A549 (cell line): Measurements from ENCODE around the gene ACTR5. TPM values are rescaled to one million over a fixed set of nuclear protein-coding genes. Genes with fewer than 3 reads are reported as not detected.
A peak's percentile ranks its signal among the peaks of the same experiment; 100 is the strongest.

Experiments used
- ATAC-seq, 2 experiments: fragments of 200-7000 bp in 1 of 2; fragments of >200 bp in 1 of 2; cut with Nextera tagmentation in 1 of 2; cut with Tn5 transposase in 1 of 2; 3 replicates each; pipeline versions ENCODE4 v1.8.0 to v1.9.1; 2018 to 2020; ENCODE audit warnings: mild to moderate bottlenecking in 1 of 2, moderate library complexity in 1 of 2
- CTCF ChIA-PET: fragments of 300-600 bp; sonication (Branson Sonifier 250); formaldehyde crosslinking; extraction: SDS; loops from one replicate; lab custom pipeline; 2021; ENCODE audit warnings: antibody characterized with exemption, inconsistent platforms; lab: Yijun Ruan, JAX
- POLR2A ChIA-PET: fragments of 350-600 bp; formaldehyde crosslinking; extraction: SDS; loops from one replicate; lab custom pipeline; 2021; ENCODE audit warnings: antibody characterized with exemption, inconsistent platforms; lab: Yijun Ruan, JAX
- DNase-seq, 2 experiments: peaks; one replicate each; pipeline versions ENCODE4 v3.0.0 to v3.0.0-alpha.2; 2011 to 2016; ENCODE audit warnings: low read depth in 1 of 2, low spot score in 1 of 2
- FAIRE-seq: peaks from 2 replicates; lab custom pipeline; 2011; peaks lifted over from hg19 to GRCh38; lab: Jason Lieb, UNC
- H3K27ac ChIP-seq, 2 experiments: fragments of >200 bp; sonication (Bioruptor Twin); formaldehyde crosslinking; 3 replicates each; pipeline ENCODE4 v1.5.1; 2016 to 2017
- H3K4me1 ChIP-seq: fragments of >200 bp; sonication (Bioruptor Twin); formaldehyde crosslinking; 3 replicates; pipeline ENCODE4 v1.6.1; 2016
- H3K4me2 ChIP-seq: fragments of >200 bp; sonication (Bioruptor Twin); formaldehyde crosslinking; 3 replicates; pipeline ENCODE4 v1.6.1; 2016
- H3K4me3 ChIP-seq: fragments of >200 bp; sonication (Bioruptor Twin); formaldehyde crosslinking; 3 replicates; pipeline ENCODE4 v1.5.1; 2016
- H3K9me3 ChIP-seq: fragments of >200 bp; sonication (Bioruptor Twin); formaldehyde crosslinking; 3 replicates; pipeline ENCODE4 v1.6.1; 2016
- CEBPB ChIP-seq, 2 experiments: fragments of >200 bp in 1 of 2; sonication (Bioruptor Twin) in 1 of 2; formaldehyde crosslinking in 1 of 2; IDR thresholded peaks; 2 replicates each; pipeline ENCODE4 v1.6.1; 2012 to 2016
- CHD4 ChIP-seq: fragments of 200-600 bp; sonication (generic); IDR thresholded peaks from 2 replicates; pipeline ENCODE4 v1.6.1; 2016; ENCODE audit warnings: antibody characterized with exemption, mild to moderate bottlenecking, borderline replicate concordance
- ESRRA ChIP-seq: fragments of 150-350 bp; IDR thresholded peaks from 2 replicates; pipeline ENCODE4 v1.6.1; 2014; ENCODE audit warnings: mild to moderate bottlenecking, low read length, borderline replicate concordance
- HOXB13 ChIP-seq: fragments of 250-450 bp; sonication (Bioruptor Pico); IDR thresholded peaks from 2 replicates; pipeline ENCODE4 v1.5.0; 2020; ENCODE audit warnings: low read depth, mild to moderate bottlenecking, moderate library complexity
- KDM5A ChIP-seq: fragments of 200-600 bp; sonication (generic); IDR thresholded peaks from 2 replicates; pipeline ENCODE4 v1.6.1; 2016; ENCODE audit warnings: antibody characterized with exemption, mild to moderate bottlenecking
- MAX ChIP-seq: IDR thresholded peaks from 2 replicates; pipeline ENCODE4 v1.6.1; 2012
- MAZ ChIP-seq: fragments of 150-350 bp; IDR thresholded peaks from 2 replicates; pipeline ENCODE4 v1.6.1; 2014; ENCODE audit warnings: antibody characterized with exemption, low read depth, low read length, borderline replicate concordance
- REST ChIP-seq: fragments of 200-600 bp; sonication (generic); IDR thresholded peaks from 2 replicates; pipeline ENCODE4 v1.6.1; 2016; ENCODE audit warnings: antibody characterized with exemption, mild to moderate bottlenecking, moderate library complexity
- ZC3H11A ChIP-seq: fragments of 450-650 bp; IDR thresholded peaks from 2 replicates; pipeline ENCODE4 v1.6.1; 2014; ENCODE audit warnings: antibody characterized with exemption, mild to moderate bottlenecking
- WGBS: methylation state at CpG from one replicate; pipeline ENCODE4 v1.1.6; 2017; ENCODE audit errors: missing lambda C conversion rate; 5-methylcytosine and 5-hydroxymethylcytosine counted together
- polyA plus RNA-seq, 4 experiments: library from polyadenylated mRNA; depleted of rRNA in 3 of 4; stranded (reverse); fragments of >200 nt; fragmentation: RNase III in 1 of 4; extraction: RNeasy Plus Mini Kit Qiagen cat#74134 plus additional on column Dnase treatment in 1 of 4; gene quantifications; 2 replicates in 3 of 4; 3 replicates in 1 of 4; pipeline ENCODE4 v1.2.3, GENCODE V29; 2011 to 2017
- small RNA-seq, 6 experiments: library from RNA; depleted of rRNA; stranded (forward); fragments of <200 nt; gene quantifications; one replicate each; pipeline ENCODE3, GENCODE V24; 2012

Gene ACTR5
- polyA plus RNA-seq, 2 of the 4 experiments (the other 2 are of a cell fraction) = 9.3 to 11.9 TPM

GRCh38 chr20:38815446-38815845 lies 67.2 kb downstream of the ACTR5 start:
- FAIRE-seq (no peak), ATAC-seq (no peak), DNase-seq (no peak)
- POLR2A ChIA-PET = no interaction called here
- CTCF ChIA-PET = interaction anchor here (1.4 kb wide), 3 partner anchors 11 to 83 kb away, joined by 5 read pairs; no protein-coding TSS in a partner anchor
- peaks cover 6% of the 10 kb centered on the region; the same call in 2 of the 3 replicates for H3K4me1 ChIP-seq
- H3K27ac ChIP-seq = no peak overlapping the region
- no peak for TF ChIP-seq KDM5A
- TF ChIP-seq CEBPB (IDR thresholded peaks at IDR 0.05) = 0 out of 4 replicates have a peak, but pooled peaks of 1 of the 2 experiments have one; percentile 13
- no peak for TF ChIP-seq CHD4
- TF ChIP-seq, all 56 proteins: peak for 1
- H3K4me2 ChIP-seq = no peak overlapping the region
- H3K4me3 ChIP-seq = no peak overlapping the region
- no peaks in the 10 kb centered on the region for H3K9me3 ChIP-seq

GRCh38 chr20:38818113-38819065 lies 70.1 kb downstream of the ACTR5 start:
- no peak for FAIRE-seq
- no peak for DNase-seq
- no peak for ATAC-seq
- TF ChIP-seq ZC3H11A = no peak
- no peak for TF ChIP-seq HOXB13
- TF ChIP-seq ESRRA = no peak
- TF ChIP-seq REST = no peak
- no peak for TF ChIP-seq MAZ
- TF ChIP-seq MAX = no peak
- Histone ChIP-seq H3K27ac (no peak overlapping the region), H3K4me3 (no peak overlapping the region), H3K9me3 (peaks cover 12% of the 10 kb centered on the region; the same call in 2 of the 3 replicates), H3K4me2 (no peak overlapping the region), H3K4me1 (peaks cover 6% of the 10 kb centered on the region; the same call in 2 of the 3 replicates)
- ChIA-PET POLR2A (no interaction called here), CTCF (interaction anchor here (1.1 kb wide), 1 partner anchor 28 kb away, joined by 3 read pairs; no protein-coding TSS in a partner anchor)
- WGBS = 62% methylated on average over 9 of the region's 9 CpGs

Small RNA genes within 50 kb of the gene (small RNA-seq; reads per million reads assigned to genes)
- gene RF00017 = 0 reads per million in 6 experiments

Other genes with a start within 250 kb of the ACTR5 start
- gene ADIG, start 167.3 kb upstream of the ACTR5 start, polyA plus RNA-seq (2011; rRNA removed) = not detected in 2 replicates
- gene ADIG, start 167.3 kb upstream of the ACTR5 start, polyA plus RNA-seq (2017; fragmentation: RNase III; extraction: RNeasy Plus Mini Kit Qiagen cat#74134 plus additional on column Dnase treatment) = not detected in 3 replicates
- gene ARHGAP40, start 146.7 kb upstream of the ACTR5 start, polyA plus RNA-seq (2011; rRNA removed) = not detected in 2 replicates
- not detected in 3 replicates for gene ARHGAP40, start 146.7 kb upstream of the ACTR5 start, polyA plus RNA-seq (2017; fragmentation: RNase III; extraction: RNeasy Plus Mini Kit Qiagen cat#74134 plus additional on column Dnase treatment)
- gene SLC32A1, start 24.0 kb upstream of the ACTR5 start, polyA plus RNA-seq (2011; rRNA removed) = not detected in 2 replicates
- not detected in 3 replicates for gene SLC32A1, start 24.0 kb upstream of the ACTR5 start, polyA plus RNA-seq (2017; fragmentation: RNase III; extraction: RNeasy Plus Mini Kit Qiagen cat#74134 plus additional on column Dnase treatment)
- gene PPP1R16B, start 57.2 kb downstream of the ACTR5 start, polyA plus RNA-seq (2011; rRNA removed) = 0.17 and 0.28 TPM in 2 replicates
- gene PPP1R16B, start 57.2 kb downstream of the ACTR5 start, polyA plus RNA-seq (2017; fragmentation: RNase III; extraction: RNeasy Plus Mini Kit Qiagen cat#74134 plus additional on column Dnase treatment) = 0.14 to 0.31 TPM (median 0.29 TPM) in 3 replicates
- 53.5 and 57.1 TPM in 2 replicates for gene FAM83D, start 178.0 kb downstream of the ACTR5 start, polyA plus RNA-seq (2011; rRNA removed)
- 53.4 to 59.5 TPM (median 58.3 TPM) in 3 replicates for gene FAM83D, start 178.0 kb downstream of the ACTR5 start, polyA plus RNA-seq (2017; fragmentation: RNase III; extraction: RNeasy Plus Mini Kit Qiagen cat#74134 plus additional on column Dnase treatment)
- gene DHX35, start 213.9 kb downstream of the ACTR5 start, polyA plus RNA-seq (2011; rRNA removed) = 13.8 and 14.4 TPM in 2 replicates
- gene DHX35, start 213.9 kb downstream of the ACTR5 start, polyA plus RNA-seq (2017; fragmentation: RNase III; extraction: RNeasy Plus Mini Kit Qiagen cat#74134 plus additional on column Dnase treatment) = 7.7 to 8.1 TPM (median 7.8 TPM) in 3 replicates